CD4-positive, alpha-beta T cell (primary cell): ENCODE data around the gene LBHD1. TPM values are rescaled to one million over a fixed set of nuclear protein-coding genes. Genes with fewer than 3 reads are reported as not detected.

ENCODE experiments used
- ATAC-seq: fragments of 200-7000 bp; cut with Tn5 transposase; one replicate; pipeline ENCODE4 v1.10.0; 2022; ENCODE audit warnings: mild to moderate bottlenecking; ENCODE audit not compliant: poor library complexity
- CTCF ChIA-PET: fragments of 350-600 bp; sonication (Branson Sonifier 250); formaldehyde crosslinking; loops from one replicate; lab custom pipeline; 2021; ENCODE audit warnings: antibody characterized with exemption, inconsistent platforms; lab: Charles Lee
- POLR2A ChIA-PET: fragments of 350-600 bp; sonication (Branson Sonifier 250); formaldehyde crosslinking; loops from one replicate; lab custom pipeline; 2021; ENCODE audit warnings: antibody characterized with exemption, inconsistent platforms; lab: Charles Lee
- DNase-seq, 14 experiments: peaks; one replicate each; pipeline ENCODE4 v3.0.0-alpha.2; 2013 to 2020; ENCODE audit warnings: mixed read lengths in 2 of 14
- H3K27ac ChIP-seq, 2 donors: one replicate each; pipeline versions ENCODE4 v1.5.1 to v1.7.0; 2013; ENCODE audit warnings: low read length in 2 of 2, low read depth in 1 of 2, mild to moderate bottlenecking in 1 of 2
- H3K27me3 ChIP-seq, 2 experiments: 1 replicate in 1 of 2; 2 replicates in 1 of 2; pipeline versions ENCODE4 v1.6.1 to v1.7.0; 2013; ENCODE audit warnings: low read length in 2 of 2, control low read depth in 1 of 2, mild to moderate bottlenecking in 1 of 2, moderate library complexity in 1 of 2; ENCODE audit not compliant: insufficient read depth in 2 of 2, control insufficient read depth in 1 of 2
- H3K36me3 ChIP-seq: one replicate; pipeline ENCODE4 v1.6.1; 2013; ENCODE audit warnings: low read length, control low read depth; ENCODE audit not compliant: insufficient read depth
- H3K4me1 ChIP-seq: one replicate; pipeline ENCODE4 v1.6.1; 2013; ENCODE audit warnings: low read length, control low read depth; ENCODE audit not compliant: insufficient read depth
- H3K4me3 ChIP-seq: one replicate; pipeline ENCODE4 v1.5.1; 2013; ENCODE audit warnings: mild to moderate bottlenecking, low read length, moderate library complexity
- H3K9me3 ChIP-seq, 2 experiments: 1 replicate in 1 of 2; 2 replicates in 1 of 2; pipeline versions ENCODE4 v1.6.1 to v1.7.0; 2013; ENCODE audit warnings: low read length in 2 of 2, mild to moderate bottlenecking in 2 of 2, control low read depth in 1 of 2, moderate library complexity in 1 of 2; ENCODE audit not compliant: control insufficient read depth in 1 of 2, insufficient read depth in 1 of 2
- H3K27ac Mint-ChIP-seq: one replicate; pipeline ENCODE4 v1.8.0; 2020; ENCODE audit warnings: mixed read lengths
- H3K27me3 Mint-ChIP-seq: one replicate; pipeline ENCODE4 v1.8.0; 2021; ENCODE audit warnings: mixed read lengths
- H3K36me3 Mint-ChIP-seq: one replicate; pipeline ENCODE4 v1.8.0; 2021; ENCODE audit warnings: low read depth, mixed read lengths
- H3K4me1 Mint-ChIP-seq: one replicate; pipeline ENCODE4 v1.8.0; 2021; ENCODE audit warnings: low read depth, mixed read lengths
- H3K4me3 Mint-ChIP-seq: one replicate; pipeline ENCODE4 v1.8.0; 2020; ENCODE audit warnings: mild to moderate bottlenecking, mixed read lengths
- H3K9me3 Mint-ChIP-seq: one replicate; pipeline ENCODE4 v1.8.0; 2020; ENCODE audit warnings: mixed read lengths
- intact Hi-C, 2 experiments: fragments of 100-400 bp; cut with DNase I in 1 of 2; cut with micrococcal nuclease in 1 of 2; formaldehyde crosslinking; loops; one replicate each; pipeline versions ENCODE4 v1.15.1 to v1.9.0; 2023 to 2025; cut with DNase I, micrococcal nuclease
- total RNA-seq, 174 experiments: library from RNA in 2 of 174; stranded (reverse) in 2 of 174; gene quantifications; one replicate each; pipeline ENCODE4 v1.2.3 and lab custom pipeline; 2021 to 2026
- TF ChIP-seq, protein P1 (sequence below): fragments of 200-600 bp; IDR thresholded peaks from one replicate; pipeline ENCODE4 v1.8.0; 2022; ENCODE audit warnings: antibody characterized with exemption, mild to moderate bottlenecking

The LBHD1 gene
- total RNA-seq, 2 experiments from 2014 or later: 10.4 to 10.5 TPM

GRCh38 chr11:62614275-62614674 is 57.8 kb downstream of the LBHD1 start:
- no peaks in the 10 kb centered on the region for H3K27me3 ChIP-seq
- ATAC-seq (no peak), DNase-seq (peak in 4 of 14 experiments; percentile 8 to 43 (median 28))
- TF ChIP-seq, protein P1, sequence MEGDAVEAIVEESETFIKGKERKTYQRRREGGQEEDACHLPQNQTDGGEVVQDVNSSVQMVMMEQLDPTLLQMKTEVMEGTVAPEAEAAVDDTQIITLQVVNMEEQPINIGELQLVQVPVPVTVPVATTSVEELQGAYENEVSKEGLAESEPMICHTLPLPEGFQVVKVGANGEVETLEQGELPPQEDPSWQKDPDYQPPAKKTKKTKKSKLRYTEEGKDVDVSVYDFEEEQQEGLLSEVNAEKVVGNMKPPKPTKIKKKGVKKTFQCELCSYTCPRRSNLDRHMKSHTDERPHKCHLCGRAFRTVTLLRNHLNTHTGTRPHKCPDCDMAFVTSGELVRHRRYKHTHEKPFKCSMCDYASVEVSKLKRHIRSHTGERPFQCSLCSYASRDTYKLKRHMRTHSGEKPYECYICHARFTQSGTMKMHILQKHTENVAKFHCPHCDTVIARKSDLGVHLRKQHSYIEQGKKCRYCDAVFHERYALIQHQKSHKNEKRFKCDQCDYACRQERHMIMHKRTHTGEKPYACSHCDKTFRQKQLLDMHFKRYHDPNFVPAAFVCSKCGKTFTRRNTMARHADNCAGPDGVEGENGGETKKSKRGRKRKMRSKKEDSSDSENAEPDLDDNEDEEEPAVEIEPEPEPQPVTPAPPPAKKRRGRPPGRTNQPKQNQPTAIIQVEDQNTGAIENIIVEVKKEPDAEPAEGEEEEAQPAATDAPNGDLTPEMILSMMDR: no peak
- CTCF ChIA-PET: no interaction called here
- POLR2A ChIA-PET: interaction anchor here (1.0 to 5.7 kb wide), 6 partner anchors 8 to 40 kb away, joined by 3 to 55 read pairs (median 17); partner anchors contain the start of genes B3GAT3, INTS5, MTA2 and TUT1
- peak overlapping the region; percentile 88 for H3K27ac Mint-ChIP-seq
- H3K9me3 ChIP-seq: no peaks in the 10 kb centered on the region
- H3K4me3 Mint-ChIP-seq: peak overlapping the region; percentile 88
- peaks cover 52% of the 10 kb centered on the region for H3K36me3 ChIP-seq
- H3K27me3 Mint-ChIP-seq: no peaks in the 10 kb centered on the region
- peaks cover 36% of the 10 kb centered on the region for H3K4me1 Mint-ChIP-seq
- no peak overlapping the region for H3K4me3 ChIP-seq
- no peak overlapping the region for H3K27ac ChIP-seq
- H3K4me1 ChIP-seq: peaks cover 48% of the 10 kb centered on the region
- peaks cover 42% of the 10 kb centered on the region for H3K36me3 Mint-ChIP-seq
- no peaks in the 10 kb centered on the region for H3K9me3 Mint-ChIP-seq
- intact Hi-C loops: loop anchor here in 1 of 2 experiments (5.0 kb wide), 1 partner anchor 38 kb away; the partner anchor contains the start of gene INTS5

GRCh38 chr11:62613291-62613778 is 58.7 kb downstream of the LBHD1 start:
- peak overlapping the region; percentile 76 to 90 for H3K27ac ChIP-seq
- ATAC-seq: no peak
- ChIA-PET CTCF (interaction anchor here (1.2 to 3.0 kb wide), 4 partner anchors 9 to 81 kb away, joined by 4 to 20 read pairs (median 5); partner anchors contain the start of genes B3GAT3, INTS5 and TUT1), POLR2A (interaction anchor here (1.0 to 5.7 kb wide), 12 partner anchors 9 to 228 kb away, joined by 3 to 55 read pairs (median 6); partner anchors contain the start of genes B3GAT3, C11orf98, CSKMT and INTS5)
- Mint-ChIP-seq H3K4me1 (peaks cover 38% of the 10 kb centered on the region), H3K9me3 (no peaks in the 10 kb centered on the region), H3K27ac (peak overlapping the region; percentile 88), H3K36me3 (peaks cover 46% of the 10 kb centered on the region), H3K4me3 (peak overlapping the region; percentile 88), H3K27me3 (no peaks in the 10 kb centered on the region)
- H3K27me3 ChIP-seq: no peaks in the 10 kb centered on the region
- H3K4me1 ChIP-seq: peaks cover 56% of the 10 kb centered on the region
- intact Hi-C loops: loop anchor here in 1 of 2 experiments (2.0 to 5.0 kb wide), 2 partner anchors 23 to 39 kb away; partner anchors contain the start of genes INTS5 and TUT1
- H3K36me3 ChIP-seq: peaks cover 61% of the 10 kb centered on the region
- no peak for DNase-seq
- TF ChIP-seq, protein P1: no peak
- H3K9me3 ChIP-seq: no peaks in the 10 kb centered on the region
- peak overlapping the region; percentile 92 for H3K4me3 ChIP-seq

Other genes starting within 250 kb of the LBHD1 start
- 100 to 1,000 TPM; 320 to 332 TPM for gene AHNAK, start 125.5 kb downstream of the LBHD1 start, total RNA-seq
- gene EEF1G, start 98.4 kb downstream of the LBHD1 start, total RNA-seq: 1,000 to 10,000 TPM; 2,181 to 2,269 TPM
- gene TUT1, start 80.7 kb downstream of the LBHD1 start, total RNA-seq: 10 to 100 TPM; 25.5 to 26.2 TPM
- 100 to 1,000 TPM; 167 to 172 TPM for gene MTA2, start 70.4 kb downstream of the LBHD1 start, total RNA-seq
- 100 to 1,000 TPM; 142 to 144 TPM for gene EML3, start 59.5 kb downstream of the LBHD1 start, total RNA-seq
- under 1 TPM; 0.42 to 0.71 TPM for gene ROM1, start 59.0 kb downstream of the LBHD1 start, total RNA-seq
- gene B3GAT3, start 50.3 kb downstream of the LBHD1 start, total RNA-seq: 10 to 100 TPM; 47.2 to 49.5 TPM
- gene GANAB, start 25.7 kb downstream of the LBHD1 start, total RNA-seq: 100 to 1,000 TPM; 181 to 182 TPM
- gene INTS5, start 19.0 kb downstream of the LBHD1 start, total RNA-seq: 10 to 100 TPM; 16.3 TPM
- 10 to 100 TPM; 14.3 to 18.5 TPM for gene C11orf98, start 7.1 kb downstream of the LBHD1 start, total RNA-seq
- 10 to 100 TPM; 17.8 to 18.8 TPM for gene CSKMT, start 7.0 kb downstream of the LBHD1 start, total RNA-seq
- gene UQCC3, start 594 bp downstream of the LBHD1 start, total RNA-seq: 1 to 10 TPM; 1.5 to 2.3 TPM
- 100 to 1,000 TPM; 196 to 222 TPM for gene UBXN1, start 6.8 kb upstream of the LBHD1 start, total RNA-seq
- not detected for gene LRRN4CL, start 17.3 kb upstream of the LBHD1 start, total RNA-seq
- gene BSCL2, start 35.2 kb upstream of the LBHD1 start, total RNA-seq: 10 to 100 TPM; 17.1 to 20.0 TPM
- gene GNG3, start 35.4 kb upstream of the LBHD1 start, total RNA-seq: not detected
- gene HNRNPUL2, start 55.2 kb upstream of the LBHD1 start, total RNA-seq: 10 to 100 TPM; 35.2 to 37.6 TPM
- gene TTC9C, start 56.2 kb upstream of the LBHD1 start, total RNA-seq: 1 to 10 TPM; 5.2 to 7.0 TPM
- 1 to 10 TPM; 2.3 to 3.5 TPM for gene ZBTB3, start 81.9 kb upstream of the LBHD1 start, total RNA-seq
- gene POLR2G, start 89.3 kb upstream of the LBHD1 start, total RNA-seq: 10 to 100 TPM; 45.3 to 47.9 TPM
- 10 to 100 TPM; 11.5 to 11.8 TPM for gene TAF6L, start 99.1 kb upstream of the LBHD1 start, total RNA-seq
- 10 to 100 TPM; 34.7 to 37.4 TPM for gene TMEM179B, start 115.1 kb upstream of the LBHD1 start, total RNA-seq
- 1 to 10 TPM; 6.2 to 8.7 TPM for gene TMEM223, start 119.7 kb upstream of the LBHD1 start, total RNA-seq
- 100 to 1,000 TPM; 343 to 358 TPM for gene NXF1, start 133.2 kb upstream of the LBHD1 start, total RNA-seq
- gene STX5, start 159.8 kb upstream of the LBHD1 start, total RNA-seq: 100 to 1,000 TPM in 1 of 2 experiments, 10 to 100 TPM in 1; 93.1 to 104 TPM
- under 1 TPM in 1 of 2 experiments, not detected in 1; 0.59 TPM for gene TEX54, start 160.6 kb upstream of the LBHD1 start, total RNA-seq
- 100 to 1,000 TPM; 289 to 297 TPM for gene WDR74, start 167.3 kb upstream of the LBHD1 start, total RNA-seq
- gene SLC3A2, start 208.6 kb upstream of the LBHD1 start, total RNA-seq: 100 to 1,000 TPM; 231 to 234 TPM
- gene CHRM1, start 249.1 kb upstream of the LBHD1 start, total RNA-seq: not detected